ENCODE results near the gene GPANK1. TPM values are rescaled to one million over a fixed set of nuclear protein-coding genes. Genes with fewer than 3 reads are reported as not detected.
A peak's percentile ranks its signal among the peaks of the same experiment; 100 is the strongest.

Gene GPANK1
- total RNA-seq, 1 donor from 2014 or later = 37.2 TPM

- intact Hi-C loops (cut with micrococcal nuclease) = loop anchor here (1.0 to 10.0 kb wide), 18 partner anchors 13 to 1539 kb away; partner anchors contain the start of genes ABHD16A, AGPAT1, BAG6 and DDAH2
- DNase-seq (ENCODE audit: low spot score) = peak; percentile 98
- peak within 1 kb of the TSS; percentile 90 for H3K27ac Mint-ChIP-seq
- H3K9me3 Mint-ChIP-seq = no peaks in the 10 kb centered on the region
- H3K27me3 Mint-ChIP-seq (ENCODE audit: insufficient read depth) = no peaks in the 10 kb centered on the region
- peaks cover 68% of the 10 kb centered on the region for H3K36me3 Mint-ChIP-seq (ENCODE audit: low read depth)
- peak within 1 kb of the TSS; percentile 98 for H3K4me3 Mint-ChIP-seq
- H3K4me1 Mint-ChIP-seq (ENCODE audit: low read depth) = peaks cover 74% of the 10 kb centered on the region
Observed at GRCh38 chr6:31665501-31666336, 922 bp upstream of the GPANK1 start, which contains the start of gene CSNK2B. CSNK2B (plus strand) TSS chr6:31666080; CDS start chr6:31666832, 752 bp downstream.

- H3K4me1 Mint-ChIP-seq (ENCODE audit: low read depth) = peaks cover 83% of the 10 kb centered on the region
- no peaks in the 10 kb centered on the region for H3K9me3 Mint-ChIP-seq
- intact Hi-C loops (cut with micrococcal nuclease) = loop anchor here (2.0 to 10.0 kb wide), 4 partner anchors 169 to 1541 kb away; partner anchors contain the start of genes AGPAT1, HSD17B8, RING1 and RXRB
- H3K4me3 Mint-ChIP-seq = peak overlapping the region; percentile 98
- DNase-seq (ENCODE audit: low spot score) = no peak
- peak overlapping the region; percentile 90 for H3K27ac Mint-ChIP-seq
- peaks cover 62% of the 10 kb centered on the region for H3K36me3 Mint-ChIP-seq (ENCODE audit: low read depth)
- H3K27me3 Mint-ChIP-seq (ENCODE audit: insufficient read depth) = no peaks in the 10 kb centered on the region
Observed at GRCh38 chr6:31663961-31664789, 622 bp downstream of the GPANK1 start.

DNA sequence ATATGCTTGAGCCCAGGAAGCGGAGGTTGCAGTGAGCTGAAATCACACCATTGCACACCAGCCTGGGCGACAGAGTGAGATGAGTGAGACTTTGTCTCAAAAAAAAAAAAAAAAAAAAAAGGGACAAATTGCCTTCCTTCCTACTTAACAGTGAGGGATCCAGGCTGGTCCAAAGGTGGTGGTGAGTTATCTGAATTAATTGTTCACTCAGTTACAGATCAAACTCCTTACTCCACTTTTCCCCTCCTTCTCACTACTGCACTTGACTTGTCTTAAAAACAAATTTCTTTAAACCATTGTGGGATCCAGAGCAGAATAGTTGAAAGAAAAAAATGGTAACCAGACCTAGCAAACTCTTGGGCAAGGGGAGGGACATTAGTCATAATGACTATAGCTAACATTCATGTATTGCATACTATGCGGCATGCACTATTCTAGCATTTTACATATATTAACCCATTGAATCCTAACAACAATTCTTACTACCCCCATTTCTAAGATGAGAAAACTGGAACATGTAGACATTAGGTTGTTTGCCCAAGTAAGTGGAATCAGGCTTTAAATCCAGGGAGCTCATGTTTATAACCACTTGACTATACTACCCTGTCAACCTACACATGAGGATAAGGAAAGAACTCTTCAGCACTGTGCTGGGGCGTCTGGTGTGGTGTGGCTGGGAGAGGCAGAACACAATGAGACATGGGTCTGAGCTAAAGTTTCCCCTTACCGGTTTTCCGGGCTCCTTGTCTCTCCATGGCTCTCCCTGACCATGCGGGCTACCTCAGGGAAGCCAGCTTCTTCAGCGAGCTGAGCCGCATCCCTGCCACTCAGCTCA is 1.5 kb downstream of the GPANK1 start:
- H3K4me3 Mint-ChIP-seq = peak overlapping the region; percentile 98
- H3K4me1 Mint-ChIP-seq (ENCODE audit: low read depth) = peaks cover 84% of the 10 kb centered on the region
- H3K27ac Mint-ChIP-seq = peak overlapping the region; percentile 90

DNA sequence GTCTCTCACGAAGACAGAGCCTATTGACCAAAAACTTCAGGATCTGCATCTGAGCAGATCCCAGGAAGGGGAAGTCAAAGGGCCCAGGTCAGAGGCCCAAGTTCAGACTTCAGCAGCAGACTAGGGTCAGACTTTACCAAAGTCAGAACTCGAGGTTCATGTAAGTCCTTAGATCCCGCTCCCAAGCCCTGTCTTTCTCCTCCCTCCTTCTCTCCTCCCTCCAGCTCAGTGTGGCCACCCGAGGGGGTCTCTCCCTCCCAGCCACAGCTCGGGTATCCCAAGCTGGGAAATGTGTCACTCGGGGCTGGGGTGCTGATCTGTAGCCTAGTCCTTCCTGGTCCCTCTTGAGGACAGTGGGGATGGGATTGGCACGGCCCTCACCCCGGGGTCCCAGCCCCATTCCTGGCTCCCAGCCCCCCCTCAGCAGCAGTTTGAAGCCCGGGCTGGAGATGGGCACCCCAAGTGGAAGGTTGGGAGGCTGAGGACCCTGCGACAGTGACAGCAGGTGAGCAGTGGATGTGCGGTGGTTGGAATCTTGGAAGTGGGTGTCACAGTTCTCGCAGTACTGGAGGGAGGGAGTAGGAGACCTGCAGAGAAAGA is 2.6 kb downstream of the GPANK1 start:
- no peak for DNase-seq (ENCODE audit: low spot score)
- Mint-ChIP-seq H3K4me1 (ENCODE audit: low read depth) (peaks cover 84% of the 10 kb centered on the region), H3K36me3 (ENCODE audit: low read depth) (peaks cover 53% of the 10 kb centered on the region), H3K9me3 (no peaks in the 10 kb centered on the region), H3K4me3 (peak overlapping the region; percentile 91), H3K27ac (no peak overlapping the region), H3K27me3 (ENCODE audit: insufficient read depth) (no peaks in the 10 kb centered on the region)
- intact Hi-C loops (cut with micrococcal nuclease) = loop anchor here (10.0 kb wide), 2 partner anchors 1313 to 1543 kb away; partner anchors contain the start of genes HSD17B8, RING1, RXRB and SLC39A7

More for the DNA sequence above, 1.5 kb downstream of the GPANK1 start:
- H3K9me3 Mint-ChIP-seq = no peaks in the 10 kb centered on the region
- H3K36me3 Mint-ChIP-seq (ENCODE audit: low read depth) = peaks cover 59% of the 10 kb centered on the region
- intact Hi-C loops (cut with micrococcal nuclease) = loop anchor here (10.0 kb wide), 2 partner anchors 1311 to 1541 kb away; partner anchors contain the start of genes HSD17B8, RING1, RXRB and SLC39A7
- no peaks in the 10 kb centered on the region for H3K27me3 Mint-ChIP-seq (ENCODE audit: insufficient read depth)
- DNase-seq (ENCODE audit: low spot score) = no peak

GRCh38 chr6:31661262-31662123 is 3.3 kb downstream of the GPANK1 start:
- Mint-ChIP-seq H3K27ac (peak overlapping the region; percentile 80), H3K4me1 (ENCODE audit: low read depth) (peaks cover 79% of the 10 kb centered on the region), H3K9me3 (no peaks in the 10 kb centered on the region), H3K4me3 (peak overlapping the region; percentile 91), H3K36me3 (ENCODE audit: low read depth) (peaks cover 51% of the 10 kb centered on the region), H3K27me3 (ENCODE audit: insufficient read depth) (no peaks in the 10 kb centered on the region)
- intact Hi-C loops (cut with micrococcal nuclease) = loop anchor here (10.0 kb wide), 2 partner anchors 1313 to 1543 kb away; partner anchors contain the start of genes HSD17B8, RING1, RXRB and SLC39A7
- no peak for DNase-seq (ENCODE audit: low spot score)

DNA sequence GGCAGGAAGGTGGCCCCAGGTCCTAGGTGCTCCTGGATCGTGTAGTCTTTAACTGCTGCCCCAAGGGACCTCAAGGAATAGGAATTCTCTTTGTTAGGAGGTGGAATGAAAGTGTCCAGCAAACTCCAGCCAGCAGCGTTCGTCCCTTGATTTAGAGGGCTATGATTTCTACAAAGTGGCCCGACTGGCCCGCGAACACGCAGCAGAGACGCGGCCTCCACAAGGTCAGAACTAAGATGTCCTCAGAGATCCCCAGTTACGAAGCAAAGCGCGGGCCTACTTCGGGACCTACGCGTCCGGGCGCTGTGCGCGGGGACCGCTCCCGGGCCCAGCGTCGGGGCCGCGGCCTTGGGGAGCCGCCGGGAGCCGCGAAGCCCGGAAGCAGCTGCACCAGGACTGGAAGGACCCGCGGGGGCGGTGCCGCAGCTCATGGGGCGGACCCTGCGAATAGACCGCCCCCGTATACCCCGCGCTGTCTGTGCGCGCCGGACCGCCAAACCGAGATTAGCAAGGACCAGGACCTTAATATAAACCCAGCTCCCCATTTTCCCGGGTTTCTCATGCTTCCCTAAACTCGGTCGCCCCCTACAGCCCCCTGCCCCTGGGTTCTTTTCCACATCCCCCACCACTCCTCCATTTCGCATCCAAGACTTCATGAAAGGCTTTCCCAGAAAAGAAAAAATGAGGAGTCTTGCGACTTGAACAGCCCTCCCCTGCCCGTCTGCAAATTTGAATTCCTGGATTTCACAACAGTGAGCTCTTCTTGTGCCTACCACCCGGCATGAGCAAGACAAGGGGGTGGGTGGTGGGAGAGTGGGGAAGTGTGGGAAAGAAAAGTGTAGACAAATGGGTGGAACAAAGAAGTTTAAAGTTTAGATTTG is 4.2 kb downstream of the GPANK1 start, which contains the start of gene C6orf47:
Gene C6orf47 (minus strand): TSS at position 398 of the 881 bp plus-strand sequence. CDS start 831 bp downstream, outside the sequence.
- H3K27me3 Mint-ChIP-seq (ENCODE audit: insufficient read depth) = no peaks in the 10 kb centered on the region
- intact Hi-C loops (cut with micrococcal nuclease) = loop anchor here (1.0 to 10.0 kb wide), 3 partner anchors 8 to 1544 kb away; partner anchors contain the start of genes BAG6, HSD17B8, RING1 and RXRB
- H3K36me3 Mint-ChIP-seq (ENCODE audit: low read depth) = peaks cover 53% of the 10 kb centered on the region
- H3K9me3 Mint-ChIP-seq = no peaks in the 10 kb centered on the region
- peak within 1 kb of the TSS; percentile 80 for H3K27ac Mint-ChIP-seq
- peak; percentile 69 for DNase-seq (ENCODE audit: low spot score)
- peak within 1 kb of the TSS; percentile 91 for H3K4me3 Mint-ChIP-seq
- H3K4me1 Mint-ChIP-seq (ENCODE audit: low read depth) = peaks cover 79% of the 10 kb centered on the region

- peak overlapping the region; percentile 76 for H3K27ac Mint-ChIP-seq
- peaks cover 85% of the 10 kb centered on the region for H3K4me1 Mint-ChIP-seq (ENCODE audit: low read depth)
- intact Hi-C loops (cut with micrococcal nuclease) = loop anchor here (1.0 to 10.0 kb wide), 3 partner anchors 8 to 1545 kb away; partner anchors contain the start of genes BAG6, HSD17B8, RING1 and RXRB
- no peaks in the 10 kb centered on the region for H3K27me3 Mint-ChIP-seq (ENCODE audit: insufficient read depth)
- no peaks in the 10 kb centered on the region for H3K9me3 Mint-ChIP-seq
- H3K36me3 Mint-ChIP-seq (ENCODE audit: low read depth) = peaks cover 55% of the 10 kb centered on the region
- peak overlapping the region; percentile 91 for H3K4me3 Mint-ChIP-seq
- peak; percentile 36 for DNase-seq (ENCODE audit: low spot score)
Observed at GRCh38 chr6:31659649-31660380, 5.0 kb downstream of the GPANK1 start.

- DNase-seq (ENCODE audit: low spot score) = no peak
- peak overlapping the region; percentile 76 for H3K27ac Mint-ChIP-seq
- peaks cover 78% of the 10 kb centered on the region for H3K4me1 Mint-ChIP-seq (ENCODE audit: low read depth)
- H3K27me3 Mint-ChIP-seq (ENCODE audit: insufficient read depth) = no peaks in the 10 kb centered on the region
- H3K4me3 Mint-ChIP-seq = peak overlapping the region; percentile 91
- H3K36me3 Mint-ChIP-seq (ENCODE audit: low read depth) = peaks cover 50% of the 10 kb centered on the region
- intact Hi-C loops (cut with micrococcal nuclease) = no loop called here
- H3K9me3 Mint-ChIP-seq = no peaks in the 10 kb centered on the region
Observed at GRCh38 chr6:31658983-31659648, 5.7 kb downstream of the GPANK1 start.

DNA sequence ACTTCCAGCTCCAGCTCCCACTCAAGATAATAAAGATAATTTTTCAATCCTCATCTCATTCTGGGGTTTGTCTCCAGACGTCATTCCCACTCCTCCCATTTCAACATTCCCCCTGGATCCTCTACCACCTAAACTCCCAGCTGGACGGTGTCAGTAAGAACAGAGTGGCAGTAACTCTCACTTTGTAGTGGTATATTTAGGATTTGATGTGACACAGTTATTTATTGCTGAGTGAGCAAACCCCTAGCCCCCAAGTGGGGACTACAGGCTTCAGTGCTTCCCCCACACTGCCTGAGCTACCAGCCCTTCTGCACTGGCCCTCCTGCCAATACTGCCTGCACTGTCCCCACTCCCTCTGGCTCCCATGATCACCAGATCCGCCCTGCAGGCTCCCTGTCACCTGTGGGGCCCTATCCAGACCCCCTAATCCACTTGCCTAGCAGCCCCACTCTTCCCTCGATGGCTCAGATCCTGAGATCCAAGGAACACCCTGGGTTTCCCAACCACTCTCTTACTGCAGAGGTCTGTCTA is 6.6 kb downstream of the GPANK1 start:
- H3K9me3 Mint-ChIP-seq = no peaks in the 10 kb centered on the region
- no peaks in the 10 kb centered on the region for H3K27me3 Mint-ChIP-seq (ENCODE audit: insufficient read depth)
- H3K36me3 Mint-ChIP-seq (ENCODE audit: low read depth) = peaks cover 43% of the 10 kb centered on the region
- H3K4me1 Mint-ChIP-seq (ENCODE audit: low read depth) = peaks cover 69% of the 10 kb centered on the region
- H3K4me3 Mint-ChIP-seq = peak overlapping the region; percentile 91
- intact Hi-C loops (cut with micrococcal nuclease) = no loop called here
- no peak for DNase-seq (ENCODE audit: low spot score)
- peak overlapping the region; percentile 68 for H3K27ac Mint-ChIP-seq
